Lower leg skin (tissue), 4 donors: Measurements from ENCODE around the gene REG4. TPM values are rescaled to one million over a fixed set of nuclear protein-coding genes. Genes with fewer than 3 reads are reported as not detected.

Source experiments
- DNase-seq, 2 donors: peaks; one replicate each; pipeline ENCODE4 v3.0.0-alpha.2; 2019; ENCODE audit warnings: low spot score in 2 of 2
- H3K4me3 ChIP-seq: fragments of 200-600 bp; sonication (generic); 2 replicates; pipeline ENCODE4 v1.5.1; 2017; ENCODE audit warnings: mild to moderate bottlenecking, low read depth; ENCODE audit not compliant: poor library complexity, severe bottlenecking
- POLR2A ChIP-seq, 2 donors: fragments of 450-650 bp; IDR thresholded peaks; one replicate each; pipeline ENCODE4 v1.6.1; 2016 to 2017; ENCODE audit warnings: antibody characterized with exemption in 2 of 2, mild to moderate bottlenecking in 1 of 2, moderate library complexity in 1 of 2
- WGBS, 2 donors: methylation state at CpG; one replicate each; pipeline ENCODE4 v1.1.5; 2018; 5-methylcytosine and 5-hydroxymethylcytosine counted together
- intact Hi-C: fragments of 100-400 bp; cut with DNase I; formaldehyde crosslinking; loops from one replicate; pipeline ENCODE4 v1.15.0; 2023; ENCODE audit warnings: low total_unique reads
- total RNA-seq, 4 donors: library from RNA; depleted of rRNA; stranded (reverse); fragments of >200 nt; gene quantifications; one replicate each; pipeline ENCODE4 v1.1.0, GENCODE V29; 2016
- TF ChIP-seq, protein P1 (sequence below), 3 donors: fragments of 450-650 bp; IDR thresholded peaks; one replicate each; pipeline ENCODE4 v1.5.1; 2016; ENCODE audit warnings: antibody characterized with exemption in 3 of 3, mild to moderate bottlenecking in 3 of 3, moderate library complexity in 2 of 3

Gene REG4
- total RNA-seq, 4 donors from 2014 or later: not detected

DNA sequence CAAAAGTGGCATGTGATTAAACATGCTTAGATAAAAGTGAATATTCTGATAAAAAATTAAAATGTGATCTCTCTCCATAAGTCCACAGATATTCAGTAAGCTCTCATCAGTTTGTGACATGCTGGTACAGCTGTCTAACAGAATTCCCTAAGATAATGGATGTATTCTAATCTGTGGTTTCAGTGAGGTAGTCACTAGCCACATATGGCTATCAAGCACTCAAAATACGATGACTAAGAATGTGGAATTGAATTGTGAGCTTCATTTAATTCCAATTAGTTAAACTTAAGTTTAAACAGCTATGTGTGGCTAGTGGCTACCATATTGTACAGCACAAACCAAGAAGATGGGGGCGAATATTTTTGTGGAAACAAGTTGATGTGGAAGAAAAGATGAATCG, 4.1 kb upstream of the REG4 start:
- intact Hi-C loops: no loop called here
- 81 to 87% methylated on average over 3 of the region's 3 CpGs for WGBS, 2 donors
- no peak for TF ChIP-seq POLR2A (IDR thresholded peaks at IDR 0.05)
- TF ChIP-seq, protein P1, sequence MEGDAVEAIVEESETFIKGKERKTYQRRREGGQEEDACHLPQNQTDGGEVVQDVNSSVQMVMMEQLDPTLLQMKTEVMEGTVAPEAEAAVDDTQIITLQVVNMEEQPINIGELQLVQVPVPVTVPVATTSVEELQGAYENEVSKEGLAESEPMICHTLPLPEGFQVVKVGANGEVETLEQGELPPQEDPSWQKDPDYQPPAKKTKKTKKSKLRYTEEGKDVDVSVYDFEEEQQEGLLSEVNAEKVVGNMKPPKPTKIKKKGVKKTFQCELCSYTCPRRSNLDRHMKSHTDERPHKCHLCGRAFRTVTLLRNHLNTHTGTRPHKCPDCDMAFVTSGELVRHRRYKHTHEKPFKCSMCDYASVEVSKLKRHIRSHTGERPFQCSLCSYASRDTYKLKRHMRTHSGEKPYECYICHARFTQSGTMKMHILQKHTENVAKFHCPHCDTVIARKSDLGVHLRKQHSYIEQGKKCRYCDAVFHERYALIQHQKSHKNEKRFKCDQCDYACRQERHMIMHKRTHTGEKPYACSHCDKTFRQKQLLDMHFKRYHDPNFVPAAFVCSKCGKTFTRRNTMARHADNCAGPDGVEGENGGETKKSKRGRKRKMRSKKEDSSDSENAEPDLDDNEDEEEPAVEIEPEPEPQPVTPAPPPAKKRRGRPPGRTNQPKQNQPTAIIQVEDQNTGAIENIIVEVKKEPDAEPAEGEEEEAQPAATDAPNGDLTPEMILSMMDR (IDR thresholded peaks at IDR 0.05): no peak
- H3K4me3 ChIP-seq: no peak overlapping the region
- DNase-seq: no peak

DNA sequence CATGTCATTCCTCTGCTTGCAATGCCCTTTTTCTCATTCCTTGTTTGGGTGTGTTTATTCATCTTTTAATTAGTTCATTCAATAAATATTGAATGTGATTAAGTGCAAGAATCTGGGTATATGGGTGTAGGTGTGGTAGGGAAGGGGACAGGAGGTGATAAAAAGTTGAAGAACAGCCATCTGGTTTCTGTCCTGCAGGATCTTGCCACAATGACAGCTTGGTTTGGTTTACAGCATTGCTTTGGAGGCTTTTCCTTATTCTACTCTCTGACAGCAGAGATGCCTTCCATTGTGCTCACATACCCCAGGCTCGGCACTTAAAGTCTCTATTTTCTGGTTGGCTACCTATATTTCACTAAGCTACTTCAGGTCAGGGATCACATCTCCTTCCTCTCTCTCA, 3.0 kb upstream of the REG4 start:
- intact Hi-C loops: no loop called here
- H3K4me3 ChIP-seq: no peak overlapping the region
- TF ChIP-seq, protein P1 (IDR thresholded peaks at IDR 0.05): no peak
- TF ChIP-seq POLR2A (IDR thresholded peaks at IDR 0.05): no peak
- WGBS, 2 donors: 68 to 71% methylated on average over 1 of the region's 1 CpG
- DNase-seq: no peak

DNA sequence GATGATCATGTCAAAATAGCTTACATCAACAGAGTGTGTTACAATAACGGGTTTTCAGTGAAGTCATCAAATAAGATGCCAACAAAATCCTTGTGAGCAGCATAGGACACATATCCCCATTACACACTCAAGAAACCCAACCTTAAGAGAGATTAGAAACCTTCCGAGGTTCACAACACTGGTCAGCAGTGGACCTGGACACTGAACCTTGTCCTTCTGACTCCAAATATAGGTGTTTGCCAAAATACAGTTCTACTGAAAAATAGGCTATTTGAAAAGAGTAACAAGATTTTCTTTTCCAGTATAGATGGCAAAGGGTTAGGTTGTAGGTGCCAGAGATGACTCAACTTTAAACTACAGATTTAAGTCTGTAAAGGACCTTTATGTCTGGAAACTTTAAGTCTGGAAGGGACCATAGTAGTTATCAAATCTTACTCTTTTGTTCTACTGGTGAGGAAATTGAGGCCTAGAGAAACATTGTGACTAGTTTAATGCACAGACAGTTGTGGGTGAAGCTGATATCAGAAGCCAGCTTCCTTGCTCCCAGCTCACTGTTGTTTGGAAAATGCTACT, 811 bp upstream of the REG4 start:
- no peak overlapping the region for H3K4me3 ChIP-seq
- intact Hi-C loops: no loop called here
- TF ChIP-seq, protein P1 (IDR thresholded peaks at IDR 0.05): no peak
- no peak for TF ChIP-seq POLR2A (IDR thresholded peaks at IDR 0.05)
- no peak for DNase-seq
- 76 to 78% methylated on average over 2 of the region's 2 CpGs for WGBS, 2 donors

DNA sequence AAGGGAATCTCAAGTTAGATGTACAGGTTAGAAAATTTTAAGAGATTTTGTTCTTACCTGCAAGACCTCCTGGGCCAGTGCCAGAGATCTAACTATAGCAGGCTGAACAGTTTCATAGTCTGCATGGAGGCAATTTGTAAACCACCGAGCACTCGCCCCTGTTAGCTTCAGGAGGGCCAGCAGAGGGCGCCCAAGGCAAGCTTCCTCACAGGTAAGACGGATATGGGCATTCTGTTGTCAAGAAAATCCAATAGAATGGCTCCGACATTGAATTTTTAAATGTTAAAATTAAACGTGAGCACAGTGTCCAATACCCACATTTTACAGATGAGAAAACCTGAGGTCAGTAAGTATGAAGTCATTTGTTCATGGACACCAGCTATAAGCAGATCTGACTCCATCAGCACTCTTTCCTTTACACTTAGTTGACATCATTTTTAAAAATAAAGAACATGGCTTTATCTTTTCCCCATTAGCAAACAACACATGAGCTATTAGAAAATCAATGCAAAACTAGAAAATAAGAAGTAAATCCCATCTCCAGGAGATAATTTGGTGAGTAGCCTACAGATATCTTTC, 2.2 kb downstream of the REG4 start:
- intact Hi-C loops: no loop called here
- TF ChIP-seq, protein P1 (IDR thresholded peaks at IDR 0.05): peak in 1 of 3 donors; percentile 47
- no peak for TF ChIP-seq POLR2A (IDR thresholded peaks at IDR 0.05)
- peak; percentile 59 to 93 for DNase-seq
- H3K4me3 ChIP-seq: no peak overlapping the region
- 3 to 6% methylated on average over 6 of the region's 6 CpGs for WGBS, 2 donors

DNA sequence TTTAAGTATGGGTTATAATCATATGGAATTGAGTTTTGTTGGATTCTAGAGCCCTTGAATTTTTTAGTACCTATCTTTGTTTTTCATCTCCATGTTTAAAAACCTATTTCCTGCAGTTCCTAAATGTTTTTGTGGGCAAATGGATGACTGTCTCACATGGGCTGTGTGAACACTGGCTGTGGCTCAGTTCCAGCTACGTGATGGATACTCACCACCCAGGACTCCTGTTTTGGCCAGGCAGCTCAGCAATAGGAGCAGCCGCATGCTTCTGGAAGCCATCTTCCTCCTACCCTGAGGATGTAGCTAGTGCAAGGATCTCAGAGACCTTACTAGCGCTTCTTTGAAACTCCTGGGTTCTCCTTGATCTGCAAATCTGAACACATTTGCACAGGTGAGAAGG, 2.8 kb downstream of the REG4 start:
- no peak for TF ChIP-seq POLR2A (IDR thresholded peaks at IDR 0.05)
- TF ChIP-seq, protein P1 (IDR thresholded peaks at IDR 0.05): no peak
- DNase-seq: no peak
- intact Hi-C loops: no loop called here
- 39 to 45% methylated on average over 3 of the region's 3 CpGs for WGBS, 2 donors
- no peak overlapping the region for H3K4me3 ChIP-seq

DNA sequence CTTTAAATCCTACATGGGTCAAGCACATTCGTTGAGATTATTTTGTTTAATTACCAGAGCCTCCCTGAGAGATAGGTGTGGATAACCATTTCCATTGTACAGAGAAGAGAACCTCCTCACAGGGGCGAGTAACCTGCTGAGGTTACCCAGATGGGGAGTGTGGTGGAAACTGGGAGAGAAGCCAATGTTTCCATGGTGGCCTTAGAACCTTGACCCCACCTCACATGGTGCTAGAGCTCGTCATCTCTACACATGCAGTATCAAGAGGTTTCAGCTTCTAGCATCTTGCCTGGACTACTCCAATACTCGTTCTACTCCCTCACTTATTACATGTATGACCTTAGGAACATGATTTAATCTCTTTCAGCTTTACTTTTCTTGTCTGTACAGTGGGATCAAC, 4.8 kb downstream of the REG4 start:
- no peak overlapping the region for H3K4me3 ChIP-seq
- TF ChIP-seq POLR2A (IDR thresholded peaks at IDR 0.05): no peak
- TF ChIP-seq, protein P1 (IDR thresholded peaks at IDR 0.05): no peak
- WGBS, 2 donors: 78 to 84% methylated on average over 4 of the region's 4 CpGs
- intact Hi-C loops: no loop called here
- DNase-seq: no peak
